K562 (cell line): ENCODE measurements around the gene FOSL1. TPM values are rescaled to one million over a fixed set of nuclear protein-coding genes. Genes with fewer than 3 reads are reported as not detected.

Experiments used
- EHMT2 ChIP-seq: fragments of 450-650 bp; IDR thresholded peaks from 2 replicates; pipeline ENCODE4 v1.6.1; 2018; ENCODE audit warnings: antibody characterized with exemption
- FIP1L1 ChIP-seq: fragments of 200-400 bp; formaldehyde crosslinking; IDR thresholded peaks from 2 replicates; pipeline ENCODE4 v1.6.1; 2018; ENCODE audit warnings: mild to moderate bottlenecking, low read depth, low read length; ENCODE audit not compliant: poor library complexity, severe bottlenecking
- HDAC8 ChIP-seq: fragments of 450-650 bp; IDR thresholded peaks from 2 replicates; pipeline ENCODE4 v1.6.1; 2016; ENCODE audit warnings: mild to moderate bottlenecking, missing genetic modification characterization, moderate library complexity, missing compliant biosample characterization
- KDM5B ChIP-seq: fragments of 200-600 bp; sonication (generic); IDR thresholded peaks from 2 replicates; pipeline ENCODE4 v1.6.1; 2012; ENCODE audit warnings: low read depth, mild to moderate bottlenecking, moderate library complexity, low read length, control low read depth, inconsistent platforms; ENCODE audit not compliant: insufficient replicate concordance
- MIER1 ChIP-seq: fragments of 450-650 bp; IDR thresholded peaks from 2 replicates; pipeline ENCODE4 v1.6.1; 2016; ENCODE audit warnings: antibody characterized with exemption, mild to moderate bottlenecking, low read depth
- SRF ChIP-seq, 2 experiments: fragments of 250-450, 450-650 bp in 1 of 2; sonication (Bioruptor Pico) in 1 of 2; sonication (generic) in 1 of 2; formaldehyde crosslinking; IDR thresholded peaks; 2 replicates each; pipeline versions ENCODE4 v1.5.0 to v1.5.1; 2020 to 2022; ENCODE audit warnings: mild to moderate bottlenecking in 1 of 2, missing genetic modification reagents in 1 of 2
- polyA plus RNA-seq, 8 experiments: library from polyadenylated mRNA; depleted of rRNA in 4 of 8; stranded (reverse) in 5 of 8; unstranded in 3 of 8; fragments of >200 nt; fragmentation: Nextera tagmentation in 2 of 8; fragmentation: Illumina TruSeq in 1 of 8; extraction: Ambion mirVana in 2 of 8; extraction: Trizol in 1 of 8; gene quantifications; 2 replicates each; pipeline versions ENCODE4 v1.2.1 to v1.2.3, GENCODE V29; 2011 to 2014; ENCODE audit warnings: inconsistent platforms in 1 of 8, missing spikeins in 1 of 8
- total RNA-seq, 7 experiments: library from RNA; depleted of rRNA in 6 of 7; stranded (reverse); fragments of >200 nt in 6 of 7; fragmentation: Illumina TruSeq in 2 of 7; extraction: Trizol in 2 of 7; gene quantifications; 2 replicates each; pipeline versions ENCODE4 v1.2.1 to v1.2.3, GENCODE V29; 2011 to 2021; ENCODE audit warnings: low replicate concordance in 1 of 7
- TF ChIP-seq, protein P1 (sequence below), 2 experiments: fragments of 450-650 bp in 1 of 2; sonication (generic) in 1 of 2; formaldehyde crosslinking in 1 of 2; IDR thresholded peaks; 2 replicates each; pipeline versions ENCODE4 v1.7.1 to v1.9.0; 2016 to 2022; ENCODE audit warnings: inconsistent platforms in 1 of 2, mild to moderate bottlenecking in 1 of 2, missing genetic modification reagents in 1 of 2
- TF ChIP-seq, protein P2 (sequence below): fragments of 250-450 bp; sonication (Bioruptor Pico); IDR thresholded peaks from 2 replicates; pipeline ENCODE4 v1.4.0; 2020; ENCODE audit warnings: borderline replicate concordance

Gene FOSL1
- total and polyA plus RNA-seq, 9 of the 15 experiments (the other 6 are each of a cell fraction or from before 2014, with no cell fraction given), result 3.5 to 39.6 (median 10.0) TPM

DNA sequence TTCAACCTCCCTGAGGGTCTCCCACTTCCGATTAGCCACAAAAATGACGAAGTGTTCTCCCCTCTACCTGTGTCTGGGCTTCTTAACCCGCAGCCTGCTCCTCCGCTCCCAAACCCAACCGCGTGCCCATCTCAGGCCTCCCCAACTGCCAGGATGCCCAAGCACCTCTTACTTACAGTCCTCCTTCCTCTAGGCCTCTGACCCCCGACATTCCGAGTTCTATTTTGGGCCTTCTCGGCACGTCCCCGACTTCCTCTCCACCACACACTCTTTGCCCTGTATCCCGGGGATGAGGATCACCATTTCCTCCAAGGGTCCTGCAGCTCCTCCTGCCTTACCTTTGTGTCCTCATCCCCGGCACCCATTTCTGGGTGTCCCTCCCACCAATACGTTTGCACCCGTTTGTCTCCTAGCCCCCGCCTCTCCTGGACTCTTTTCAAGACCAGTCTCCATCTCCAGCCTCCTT lies 40.3 kb downstream of the FOSL1 start (continued):
- TF ChIP-seq, protein P1, sequence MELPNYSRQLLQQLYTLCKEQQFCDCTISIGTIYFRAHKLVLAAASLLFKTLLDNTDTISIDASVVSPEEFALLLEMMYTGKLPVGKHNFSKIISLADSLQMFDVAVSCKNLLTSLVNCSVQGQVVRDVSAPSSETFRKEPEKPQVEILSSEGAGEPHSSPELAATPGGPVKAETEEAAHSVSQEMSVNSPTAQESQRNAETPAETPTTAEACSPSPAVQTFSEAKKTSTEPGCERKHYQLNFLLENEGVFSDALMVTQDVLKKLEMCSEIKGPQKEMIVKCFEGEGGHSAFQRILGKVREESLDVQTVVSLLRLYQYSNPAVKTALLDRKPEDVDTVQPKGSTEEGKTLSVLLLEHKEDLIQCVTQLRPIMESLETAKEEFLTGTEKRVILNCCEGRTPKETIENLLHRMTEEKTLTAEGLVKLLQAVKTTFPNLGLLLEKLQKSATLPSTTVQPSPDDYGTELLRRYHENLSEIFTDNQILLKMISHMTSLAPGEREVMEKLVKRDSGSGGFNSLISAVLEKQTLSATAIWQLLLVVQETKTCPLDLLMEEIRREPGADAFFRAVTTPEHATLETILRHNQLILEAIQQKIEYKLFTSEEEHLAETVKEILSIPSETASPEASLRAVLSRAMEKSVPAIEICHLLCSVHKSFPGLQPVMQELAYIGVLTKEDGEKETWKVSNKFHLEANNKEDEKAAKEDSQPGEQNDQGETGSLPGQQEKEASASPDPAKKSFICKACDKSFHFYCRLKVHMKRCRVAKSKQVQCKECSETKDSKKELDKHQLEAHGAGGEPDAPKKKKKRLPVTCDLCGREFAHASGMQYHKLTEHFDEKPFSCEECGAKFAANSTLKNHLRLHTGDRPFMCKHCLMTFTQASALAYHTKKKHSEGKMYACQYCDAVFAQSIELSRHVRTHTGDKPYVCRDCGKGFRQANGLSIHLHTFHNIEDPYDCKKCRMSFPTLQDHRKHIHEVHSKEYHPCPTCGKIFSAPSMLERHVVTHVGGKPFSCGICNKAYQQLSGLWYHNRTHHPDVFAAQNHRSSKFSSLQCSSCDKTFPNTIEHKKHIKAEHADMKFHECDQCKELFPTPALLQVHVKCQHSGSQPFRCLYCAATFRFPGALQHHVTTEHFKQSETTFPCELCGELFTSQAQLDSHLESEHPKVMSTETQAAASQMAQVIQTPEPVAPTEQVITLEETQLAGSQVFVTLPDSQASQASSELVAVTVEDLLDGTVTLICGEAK (IDR thresholded peaks at IDR 0.05), result peak; percentile 56; the same call in 1 of the 2 replicates
- TF ChIP-seq, protein P1 (CRISPR knock-in tag; IDR thresholded peaks at IDR 0.05), result no peak
- TF ChIP-seq EHMT2, result no peak
- TF ChIP-seq SRF (CRISPR knock-in tag; IDR thresholded peaks at IDR 0.05), result no peak
- TF ChIP-seq, protein P2, sequence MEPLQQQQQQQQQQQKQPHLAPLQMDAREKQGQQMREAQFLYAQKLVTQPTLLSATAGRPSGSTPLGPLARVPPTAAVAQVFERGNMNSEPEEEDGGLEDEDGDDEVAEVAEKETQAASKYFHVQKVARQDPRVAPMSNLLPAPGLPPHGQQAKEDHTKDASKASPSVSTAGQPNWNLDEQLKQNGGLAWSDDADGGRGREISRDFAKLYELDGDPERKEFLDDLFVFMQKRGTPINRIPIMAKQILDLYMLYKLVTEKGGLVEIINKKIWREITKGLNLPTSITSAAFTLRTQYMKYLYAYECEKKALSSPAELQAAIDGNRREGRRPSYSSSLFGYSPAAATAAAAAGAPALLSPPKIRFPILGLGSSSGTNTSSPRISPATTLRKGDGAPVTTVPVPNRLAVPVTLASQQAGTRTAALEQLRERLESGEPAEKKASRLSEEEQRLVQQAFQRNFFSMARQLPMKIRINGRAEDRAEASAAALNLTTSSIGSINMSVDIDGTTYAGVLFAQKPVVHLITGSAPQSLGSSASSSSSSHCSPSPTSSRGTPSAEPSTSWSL (CRISPR knock-in tag), result no peak
- no peak for TF ChIP-seq FIP1L1
- no peak for TF ChIP-seq HDAC8 (tag)
- TF ChIP-seq MIER1, result peak; percentile 57
- TF ChIP-seq KDM5B, result peak; percentile 54
- TF ChIP-seq, all 486 proteins: peak for 69
